Esophagus squamous epithelium (tissue), 5 donors: ENCODE data around the gene ST7. TPM values are rescaled to one million over a fixed set of nuclear protein-coding genes. Genes with fewer than 3 reads are reported as not detected.

Source experiments
- DNase-seq: peaks from one replicate; lab custom pipeline; 2025; lab: John Stamatoyannopoulos, UW
- H3K27ac ChIP-seq, 4 donors: fragments of 200-600 bp; sonication (generic); one replicate each; pipeline ENCODE4 v1.5.1; 2016 to 2019; ENCODE audit warnings: mild to moderate bottlenecking in 1 of 4
- H3K27me3 ChIP-seq, 4 donors: fragments of 200-600 bp; sonication (generic); 1 replicate in 3 of 4; 2 replicates in 1 of 4; pipeline versions ENCODE4 v1.5.1 to v1.6.0; 2017 to 2021; ENCODE audit warnings: antibody characterized with exemption in 1 of 4
- H3K36me3 ChIP-seq, 3 donors: fragments of 200-600 bp; sonication (generic); one replicate each; pipeline ENCODE4 v1.5.1; 2016 to 2019
- H3K4me1 ChIP-seq, 3 donors: fragments of 200-600 bp; sonication (generic); one replicate each; pipeline ENCODE4 v1.5.1; 2017 to 2019
- H3K4me3 ChIP-seq, 4 donors: fragments of 200-600 bp; sonication (generic); 1 replicate in 3 of 4; 2 replicates in 1 of 4; pipeline ENCODE4 v1.5.1; 2016 to 2019; ENCODE audit warnings: mild to moderate bottlenecking in 2 of 4, moderate library complexity in 1 of 4
- H3K9me3 ChIP-seq, 3 donors: fragments of 200-600 bp; sonication (generic); one replicate each; pipeline ENCODE4 v1.5.1; 2016 to 2019
- POLR2A ChIP-seq, 4 donors: fragments of 450-650 bp; IDR thresholded peaks; one replicate each; pipeline ENCODE4 v1.6.1; 2017; ENCODE audit warnings: antibody characterized with exemption in 4 of 4, mild to moderate bottlenecking in 4 of 4, moderate library complexity in 3 of 4
- WGBS, 2 donors: methylation state at CpG; one replicate each; pipeline ENCODE4 v1.1.5; 2018; 5-methylcytosine and 5-hydroxymethylcytosine counted together
- intact Hi-C: fragments of 100-400 bp; cut with DNase I; formaldehyde crosslinking; loops from one replicate; pipeline ENCODE4 v1.15.0; 2022
- total RNA-seq, 4 donors: library from RNA; depleted of rRNA; stranded (reverse); fragments of >200 nt; gene quantifications; one replicate each; pipeline ENCODE4 v1.1.0, GENCODE V29; 2016
- TF ChIP-seq, protein P1 (sequence below), 6 experiments: fragments of 450-650 bp in 4 of 6; fragments of 200-600 bp in 2 of 6; sonication (generic) in 2 of 6; IDR thresholded peaks; one replicate each; pipeline ENCODE4 v1.5.1; 2016 to 2019; ENCODE audit warnings: antibody characterized with exemption in 6 of 6, mild to moderate bottlenecking in 4 of 6, moderate library complexity in 4 of 6
- donor health status: DM: yes; HTN: yes; CAD: no.

The ST7 gene
- total RNA-seq, 4 donors from 2014 or later: 12.9 to 18.0 (median 15.3) TPM

DNA sequence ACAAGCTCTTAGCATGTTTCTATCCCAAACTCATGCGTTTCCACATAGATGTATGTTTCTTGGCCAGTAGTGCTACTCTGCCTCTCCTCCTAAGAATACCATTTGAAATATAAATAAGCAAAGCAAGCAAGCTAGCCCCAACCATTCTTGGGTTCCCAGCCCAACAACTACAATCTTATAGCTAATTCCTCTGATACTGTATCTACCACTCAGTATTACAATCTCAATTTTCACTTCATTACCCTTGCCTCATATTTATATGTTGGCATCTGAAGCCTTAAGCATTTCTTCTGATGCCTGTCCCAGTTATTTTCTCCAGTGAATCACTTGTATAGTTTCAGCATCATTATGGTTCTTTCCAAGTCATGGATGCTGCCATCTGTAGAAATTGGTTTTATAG, 181.1 kb downstream of the ST7 start:
- Histone ChIP-seq H3K27ac (no peak overlapping the region), H3K4me1 (peaks cover 0 to 19% (median 0%) of the 10 kb centered on the region in 3 donors), H3K4me3 (no peak overlapping the region), H3K36me3 (peaks cover 0 to 36% (median 0%) of the 10 kb centered on the region in 3 donors), H3K9me3 (no peaks in the 10 kb centered on the region), H3K27me3 (no peaks in the 10 kb centered on the region)
- 94 to 100% methylated on average over 1 of the region's 1 CpG for WGBS, 2 donors
- no peak for TF ChIP-seq POLR2A (IDR thresholded peaks at IDR 0.05)
- TF ChIP-seq, protein P1, sequence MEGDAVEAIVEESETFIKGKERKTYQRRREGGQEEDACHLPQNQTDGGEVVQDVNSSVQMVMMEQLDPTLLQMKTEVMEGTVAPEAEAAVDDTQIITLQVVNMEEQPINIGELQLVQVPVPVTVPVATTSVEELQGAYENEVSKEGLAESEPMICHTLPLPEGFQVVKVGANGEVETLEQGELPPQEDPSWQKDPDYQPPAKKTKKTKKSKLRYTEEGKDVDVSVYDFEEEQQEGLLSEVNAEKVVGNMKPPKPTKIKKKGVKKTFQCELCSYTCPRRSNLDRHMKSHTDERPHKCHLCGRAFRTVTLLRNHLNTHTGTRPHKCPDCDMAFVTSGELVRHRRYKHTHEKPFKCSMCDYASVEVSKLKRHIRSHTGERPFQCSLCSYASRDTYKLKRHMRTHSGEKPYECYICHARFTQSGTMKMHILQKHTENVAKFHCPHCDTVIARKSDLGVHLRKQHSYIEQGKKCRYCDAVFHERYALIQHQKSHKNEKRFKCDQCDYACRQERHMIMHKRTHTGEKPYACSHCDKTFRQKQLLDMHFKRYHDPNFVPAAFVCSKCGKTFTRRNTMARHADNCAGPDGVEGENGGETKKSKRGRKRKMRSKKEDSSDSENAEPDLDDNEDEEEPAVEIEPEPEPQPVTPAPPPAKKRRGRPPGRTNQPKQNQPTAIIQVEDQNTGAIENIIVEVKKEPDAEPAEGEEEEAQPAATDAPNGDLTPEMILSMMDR (IDR thresholded peaks at IDR 0.05): no peak
- no peak for DNase-seq
- intact Hi-C loops: no loop called here

DNA sequence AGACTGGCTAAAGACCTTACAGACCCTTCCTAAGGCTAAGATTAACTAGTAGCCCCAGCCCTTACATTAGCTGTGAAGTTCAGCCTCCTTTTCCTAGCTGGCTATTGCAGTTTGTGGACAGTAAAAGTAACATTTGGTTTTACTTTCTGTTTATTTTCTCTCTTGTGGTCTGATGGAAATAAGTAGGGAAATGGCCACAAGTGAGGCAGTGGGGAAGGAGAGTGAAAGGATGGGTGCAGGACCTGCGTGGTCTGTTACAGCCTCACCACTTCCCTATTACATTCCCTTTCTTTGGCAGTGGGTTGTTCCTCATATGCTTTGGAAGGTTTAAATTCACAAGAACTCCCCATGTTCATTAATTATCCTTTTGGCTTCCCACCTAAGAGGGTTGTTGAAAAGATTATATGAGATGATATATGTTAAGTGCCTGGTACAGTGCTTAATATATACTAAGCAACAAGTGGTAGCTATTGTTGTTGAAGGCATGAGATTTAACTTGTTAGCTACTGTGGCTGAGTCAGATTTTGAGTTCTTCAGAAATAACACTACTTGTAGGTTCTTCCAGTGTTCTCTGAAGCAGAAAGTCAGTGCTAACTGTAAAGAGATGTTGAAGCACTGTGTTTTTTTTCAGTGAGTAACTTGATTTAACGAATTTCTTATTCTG, 181.7 kb downstream of the ST7 start:
- no peak for DNase-seq
- TF ChIP-seq, protein P1 (IDR thresholded peaks at IDR 0.05): no peak
- no peak for TF ChIP-seq POLR2A (IDR thresholded peaks at IDR 0.05)
- H3K27me3 ChIP-seq: no peaks in the 10 kb centered on the region
- intact Hi-C loops: no loop called here
- H3K4me1 ChIP-seq: peaks cover 0 to 22% (median 0%) of the 10 kb centered on the region in 3 donors
- peaks cover 0 to 40% (median 0%) of the 10 kb centered on the region in 3 donors for H3K36me3 ChIP-seq
- no peaks in the 10 kb centered on the region for H3K9me3 ChIP-seq
- WGBS, 2 donors: 80 to 93% methylated on average over 2 of the region's 2 CpGs
- H3K27ac ChIP-seq: no peak overlapping the region
- no peak overlapping the region for H3K4me3 ChIP-seq

DNA sequence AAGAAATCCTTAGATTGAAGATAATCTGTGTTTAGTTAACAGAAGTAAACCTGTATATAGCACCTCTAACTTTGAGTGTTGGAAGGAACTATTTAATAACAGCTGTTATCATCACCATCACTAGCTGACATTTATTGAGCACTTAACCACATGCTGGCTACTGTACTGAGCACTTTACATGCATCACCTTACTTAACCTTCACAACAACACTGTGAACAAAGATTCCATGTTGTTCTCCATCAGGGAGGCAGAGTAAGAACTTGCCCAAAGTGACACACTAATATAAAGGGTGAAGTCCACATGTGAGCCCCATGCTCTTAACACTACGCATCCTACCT, 182.2 kb downstream of the ST7 start:
- Histone ChIP-seq H3K4me1 (peaks cover 0 to 22% (median 0%) of the 10 kb centered on the region in 3 donors), H3K27me3 (no peaks in the 10 kb centered on the region)
- TF ChIP-seq, protein P1 (IDR thresholded peaks at IDR 0.05): no peak
- no peak for TF ChIP-seq POLR2A (IDR thresholded peaks at IDR 0.05)

DNA sequence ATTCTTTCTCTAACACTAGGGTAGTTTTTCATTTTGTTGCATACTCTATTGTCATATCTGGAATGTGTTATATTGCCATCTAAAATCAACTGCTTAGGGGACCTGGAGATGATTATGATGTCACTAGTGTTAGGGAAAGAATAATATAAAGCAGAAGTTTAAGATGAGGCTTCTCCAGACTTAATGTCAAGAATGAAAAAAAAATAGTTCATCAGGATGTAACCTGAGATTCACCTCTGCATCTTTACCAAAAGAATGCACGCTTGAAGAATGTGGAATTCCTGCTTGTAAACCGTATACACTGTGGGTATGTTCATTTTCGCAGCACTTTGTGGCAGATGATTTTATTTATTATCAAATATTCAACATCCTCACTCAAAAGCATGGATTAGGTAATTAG, 184.6 kb downstream of the ST7 start:
- 89 to 93% methylated on average over 3 of the region's 3 CpGs for WGBS, 2 donors
- Histone ChIP-seq H3K4me1 (peaks cover 0 to 15% (median 0%) of the 10 kb centered on the region in 3 donors), H3K27ac (no peak overlapping the region), H3K9me3 (no peaks in the 10 kb centered on the region), H3K27me3 (no peaks in the 10 kb centered on the region), H3K36me3 (peaks cover 0 to 61% (median 0%) of the 10 kb centered on the region in 3 donors), H3K4me3 (no peak overlapping the region)
- intact Hi-C loops: no loop called here
- TF ChIP-seq, protein P1 (IDR thresholded peaks at IDR 0.05): no peak
- no peak for TF ChIP-seq POLR2A (IDR thresholded peaks at IDR 0.05)
- DNase-seq: no peak

More for the DNA sequence above, 182.2 kb downstream of the ST7 start:
- H3K36me3 ChIP-seq: peaks cover 0 to 40% (median 0%) of the 10 kb centered on the region in 3 donors
- no peak overlapping the region for H3K4me3 ChIP-seq
- no peak overlapping the region for H3K27ac ChIP-seq
- no peaks in the 10 kb centered on the region for H3K9me3 ChIP-seq
- WGBS, 2 donors: 92 to 100% methylated on average over 1 of the region's 1 CpG
- intact Hi-C loops: no loop called here
- no peak for DNase-seq

DNA sequence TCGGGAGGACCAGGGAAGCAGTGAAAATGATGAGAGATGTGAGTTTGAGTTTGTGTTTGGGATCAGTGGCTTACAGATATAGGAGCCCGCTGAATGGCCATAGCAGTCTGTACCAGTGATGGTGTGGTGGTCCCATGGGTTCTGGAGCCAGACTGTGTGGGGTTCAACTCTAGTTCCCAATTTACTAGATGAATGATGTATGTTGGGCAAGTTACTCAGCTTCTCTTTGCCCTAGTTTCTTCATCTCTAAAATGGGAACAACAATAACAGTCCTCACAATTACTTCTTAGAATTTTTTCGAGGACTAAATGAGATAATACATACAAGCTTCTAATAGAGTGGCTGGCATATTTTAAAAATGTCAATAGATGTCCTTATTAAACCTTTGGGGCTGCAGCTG, 185.2 kb downstream of the ST7 start:
- TF ChIP-seq, protein P1 (IDR thresholded peaks at IDR 0.05): no peak
- TF ChIP-seq POLR2A (IDR thresholded peaks at IDR 0.05): no peak
- intact Hi-C loops: no loop called here
- Histone ChIP-seq H3K4me1 (peaks cover 0 to 11% (median 0%) of the 10 kb centered on the region in 3 donors), H3K27me3 (no peaks in the 10 kb centered on the region), H3K27ac (no peak overlapping the region), H3K4me3 (no peak overlapping the region), H3K36me3 (peaks cover 0 to 64% (median 0%) of the 10 kb centered on the region in 3 donors), H3K9me3 (no peaks in the 10 kb centered on the region)
- no peak for DNase-seq
- WGBS, 2 donors: 93 to 95% methylated on average over 2 to 3 of the region's 3 CpGs
